ENCODE data around the gene MAN2C1. TPM values are rescaled to one million over a fixed set of nuclear protein-coding genes. Genes with fewer than 3 reads are reported as not detected.

Gene MAN2C1
- total and polyA plus RNA-seq, 7 donors: 18.0 to 221 (median 130) TPM

DNA sequence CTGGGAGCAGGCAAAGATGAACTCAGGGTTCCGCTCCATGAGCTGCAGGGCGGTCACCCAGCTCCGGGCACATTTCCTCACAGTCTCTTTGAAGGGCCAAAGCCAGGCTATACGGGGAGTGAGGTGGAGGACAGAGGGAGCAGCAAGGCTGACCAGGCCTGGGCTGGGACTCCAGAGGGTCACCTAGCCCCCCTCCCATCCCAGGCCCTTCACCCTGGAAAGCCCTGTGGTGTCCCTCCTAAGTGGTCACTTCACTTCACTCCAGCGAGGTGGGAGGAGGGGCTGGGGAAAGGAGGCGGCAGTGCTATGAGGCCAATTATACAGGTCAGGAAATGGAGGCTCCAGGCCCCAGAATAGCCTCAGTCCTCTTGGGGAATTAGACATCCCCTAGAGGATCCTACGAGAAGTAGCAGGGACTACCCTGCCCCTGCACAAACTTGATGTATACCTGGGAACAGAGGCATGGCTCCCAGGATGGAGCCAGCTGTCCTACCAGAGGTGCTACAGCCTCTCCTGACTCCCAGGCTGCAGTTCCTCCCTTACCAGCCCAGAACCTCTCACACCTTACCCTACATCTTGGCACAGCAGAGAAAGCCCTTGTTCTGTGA is 5.7 kb downstream of the MAN2C1 start:
- Histone ChIP-seq H3K4me3 (no peak overlapping the region), H3K36me3 (peaks cover 15 to 95% (median 54%) of the 10 kb centered on the region in 4 donors), H3K27me3 (no peaks in the 10 kb centered on the region), H3K9me3 (no peaks in the 10 kb centered on the region), H3K4me1 (peaks cover 0 to 13% (median 8%) of the 10 kb centered on the region in 4 donors), H3K27ac (no peak overlapping the region)
- DNase-seq: no peak
- intact Hi-C loops (cut with DNase I): loop anchor here (10.0 kb wide), 1 partner anchor 212 kb away; the partner anchor contains the start of gene PTPN9
- no peak for TF ChIP-seq POLR2A (IDR thresholded peaks at IDR 0.05)
- no peak for TF ChIP-seq EP300 (IDR thresholded peaks at IDR 0.05)
- TF ChIP-seq POLR2AphosphoS5 (IDR thresholded peaks at IDR 0.05): no peak
- 91 to 92% methylated on average over 7 of the region's 7 CpGs for WGBS, 2 donors

DNA sequence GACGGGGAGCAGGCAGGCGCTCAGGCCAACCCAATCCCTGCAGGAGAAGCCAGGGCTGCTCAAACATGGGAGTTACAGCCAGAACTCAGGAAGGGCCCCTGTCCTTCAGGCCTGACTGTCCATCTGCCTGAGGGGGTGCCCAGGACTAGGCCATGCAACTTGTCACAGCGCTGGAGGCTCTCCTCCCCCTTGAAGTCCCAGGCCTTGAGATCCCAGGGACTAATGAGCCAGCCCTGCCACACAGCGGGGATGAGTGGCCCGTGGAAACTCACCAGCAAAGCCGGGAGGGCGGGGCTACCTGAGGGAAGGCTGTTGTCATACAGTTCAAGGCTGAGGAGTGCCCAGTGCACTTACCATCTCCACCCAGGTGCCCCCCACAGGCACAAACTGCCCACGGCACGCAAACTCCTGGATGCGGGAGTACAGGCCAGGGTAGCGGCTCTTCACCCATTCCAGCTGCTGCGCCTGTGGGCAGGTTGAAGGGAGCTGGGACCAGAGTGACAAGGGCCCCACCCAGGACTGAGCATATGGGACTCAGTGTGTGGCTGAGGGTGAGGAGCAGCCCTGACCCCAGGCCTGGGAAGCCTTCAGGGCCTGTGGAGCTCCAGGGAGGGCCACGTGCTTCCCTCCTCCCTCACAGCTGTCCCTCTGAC is 6.3 kb downstream of the MAN2C1 start:
- Histone ChIP-seq H3K4me1 (peaks cover 0 to 8% (median 2%) of the 10 kb centered on the region in 4 donors), H3K4me3 (no peak overlapping the region), H3K36me3 (peaks cover 15 to 97% (median 54%) of the 10 kb centered on the region in 4 donors), H3K27me3 (no peaks in the 10 kb centered on the region), H3K9me3 (no peaks in the 10 kb centered on the region), H3K27ac (no peak overlapping the region)
- 90 to 92% methylated on average over 13 of the region's 13 CpGs for WGBS, 2 donors
- TF ChIP-seq EP300 (IDR thresholded peaks at IDR 0.05) (no peak), POLR2A (IDR thresholded peaks at IDR 0.05) (no peak), POLR2AphosphoS5 (IDR thresholded peaks at IDR 0.05) (no peak)
- TF ChIP-seq, protein P1, sequence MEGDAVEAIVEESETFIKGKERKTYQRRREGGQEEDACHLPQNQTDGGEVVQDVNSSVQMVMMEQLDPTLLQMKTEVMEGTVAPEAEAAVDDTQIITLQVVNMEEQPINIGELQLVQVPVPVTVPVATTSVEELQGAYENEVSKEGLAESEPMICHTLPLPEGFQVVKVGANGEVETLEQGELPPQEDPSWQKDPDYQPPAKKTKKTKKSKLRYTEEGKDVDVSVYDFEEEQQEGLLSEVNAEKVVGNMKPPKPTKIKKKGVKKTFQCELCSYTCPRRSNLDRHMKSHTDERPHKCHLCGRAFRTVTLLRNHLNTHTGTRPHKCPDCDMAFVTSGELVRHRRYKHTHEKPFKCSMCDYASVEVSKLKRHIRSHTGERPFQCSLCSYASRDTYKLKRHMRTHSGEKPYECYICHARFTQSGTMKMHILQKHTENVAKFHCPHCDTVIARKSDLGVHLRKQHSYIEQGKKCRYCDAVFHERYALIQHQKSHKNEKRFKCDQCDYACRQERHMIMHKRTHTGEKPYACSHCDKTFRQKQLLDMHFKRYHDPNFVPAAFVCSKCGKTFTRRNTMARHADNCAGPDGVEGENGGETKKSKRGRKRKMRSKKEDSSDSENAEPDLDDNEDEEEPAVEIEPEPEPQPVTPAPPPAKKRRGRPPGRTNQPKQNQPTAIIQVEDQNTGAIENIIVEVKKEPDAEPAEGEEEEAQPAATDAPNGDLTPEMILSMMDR (IDR thresholded peaks at IDR 0.05): no peak
- no peak for DNase-seq
- intact Hi-C loops (cut with DNase I): loop anchor here (10.0 kb wide), 1 partner anchor 213 kb away; the partner anchor contains the start of gene PTPN9

DNA sequence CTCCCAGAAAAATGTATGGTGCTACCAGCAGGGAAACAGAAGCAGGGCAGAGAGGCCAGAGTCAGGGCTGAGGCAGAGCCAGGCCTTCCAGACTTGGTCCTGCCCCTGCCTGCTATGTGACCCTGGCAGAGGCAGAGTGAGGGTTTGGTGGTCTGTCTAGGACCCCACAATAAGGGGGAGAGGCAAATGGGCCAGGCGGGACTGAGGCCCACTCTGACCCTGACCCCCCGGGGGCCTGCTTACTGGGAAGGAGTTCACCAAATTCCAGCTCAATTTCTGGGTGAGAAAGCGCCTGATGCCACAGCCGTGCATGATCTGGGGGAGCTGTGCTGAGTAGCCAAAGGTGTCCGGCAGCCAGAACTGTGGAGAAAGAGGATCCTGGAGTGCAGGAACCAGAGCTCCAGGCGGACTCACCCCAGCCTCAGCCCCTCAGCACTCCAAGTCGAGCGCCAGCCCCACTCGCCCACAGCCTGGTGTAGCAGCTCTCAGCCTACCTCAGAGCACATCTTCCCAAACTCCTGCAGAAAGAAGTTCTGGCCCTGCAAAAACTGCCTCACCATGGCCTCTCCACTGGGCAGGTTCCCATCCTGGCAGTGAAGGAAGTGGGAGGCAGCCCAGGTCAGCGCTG is 6.9 kb downstream of the MAN2C1 start:
- peaks cover 0 to 1% (median 0%) of the 10 kb centered on the region in 4 donors for H3K4me1 ChIP-seq
- H3K27me3 ChIP-seq: no peaks in the 10 kb centered on the region
- H3K9me3 ChIP-seq: no peaks in the 10 kb centered on the region
- intact Hi-C loops (cut with DNase I): loop anchor here (10.0 kb wide), 1 partner anchor 213 kb away; the partner anchor contains the start of gene PTPN9
- H3K36me3 ChIP-seq: peaks cover 18 to 97% (median 56%) of the 10 kb centered on the region in 4 donors
- DNase-seq: no peak
- no peak overlapping the region for H3K4me3 ChIP-seq
- whole genome bisulfite sequencing, 2 donors: 96 to 97% methylated on average over 10 of the region's 10 CpGs
- no peak overlapping the region for H3K27ac ChIP-seq
- TF ChIP-seq, protein P1 (IDR thresholded peaks at IDR 0.05): no peak
- TF ChIP-seq POLR2AphosphoS5 (IDR thresholded peaks at IDR 0.05) (no peak), POLR2A (IDR thresholded peaks at IDR 0.05) (no peak), EP300 (IDR thresholded peaks at IDR 0.05) (no peak)

DNA sequence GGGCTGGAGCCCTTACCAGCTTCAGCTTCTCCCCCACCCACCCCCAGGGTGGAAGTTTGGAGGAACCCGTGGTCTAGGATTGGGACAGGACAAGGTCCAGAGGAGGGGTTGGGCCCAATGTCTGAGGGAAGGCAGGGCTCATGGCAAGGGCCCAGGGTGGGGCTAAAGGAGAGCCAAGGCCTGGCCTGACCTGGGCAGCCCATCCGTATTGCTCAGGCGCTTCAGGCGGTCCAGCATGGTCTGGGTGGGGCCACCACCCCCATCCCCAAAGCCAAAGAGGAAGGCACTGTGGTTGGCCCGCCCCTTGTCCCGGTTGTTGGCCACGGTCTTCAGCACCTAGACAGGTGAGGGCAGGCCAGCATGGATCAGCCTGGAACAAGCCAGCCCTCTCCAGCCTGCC is 7.6 kb downstream of the MAN2C1 start:
- TF ChIP-seq POLR2A (IDR thresholded peaks at IDR 0.05): no peak
- no peak for TF ChIP-seq POLR2AphosphoS5 (IDR thresholded peaks at IDR 0.05)
- no peak for TF ChIP-seq EP300 (IDR thresholded peaks at IDR 0.05)
- TF ChIP-seq, protein P1 (IDR thresholded peaks at IDR 0.05): no peak
- Histone ChIP-seq H3K27ac (no peak overlapping the region), H3K4me3 (no peak overlapping the region), H3K9me3 (no peaks in the 10 kb centered on the region), H3K4me1 (no peaks in the 10 kb centered on the region), H3K27me3 (no peaks in the 10 kb centered on the region), H3K36me3 (peaks cover 24 to 97% (median 55%) of the 10 kb centered on the region in 4 donors)
- WGBS, 2 donors: 85 to 88% methylated on average over 7 of the region's 7 CpGs
- intact Hi-C loops (cut with DNase I): loop anchor here (10.0 kb wide), 1 partner anchor 214 kb away; the partner anchor contains the start of gene PTPN9
- no peak for DNase-seq

DNA sequence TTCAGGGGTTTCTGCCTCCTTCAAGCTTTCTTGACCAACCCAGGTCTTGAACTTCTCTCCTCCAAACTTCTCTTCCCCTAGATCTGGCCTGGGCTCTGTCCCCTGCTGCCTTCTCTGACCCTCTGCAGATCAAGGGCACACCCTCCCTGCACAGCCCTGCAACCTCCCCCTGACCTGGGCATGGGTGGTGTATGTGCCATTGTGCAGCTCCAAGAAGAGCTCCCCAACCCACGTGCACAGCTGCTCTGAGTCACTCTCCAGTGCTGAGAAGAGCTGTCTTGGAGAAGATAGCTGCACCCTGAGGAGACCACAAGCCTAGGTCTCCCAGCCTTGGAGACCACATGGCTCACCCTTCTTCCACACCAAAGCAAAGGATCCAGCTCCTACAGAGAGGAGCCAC is 8.0 kb downstream of the MAN2C1 start:
- WGBS, 2 donors: 65 to 88% methylated on average over 1 of the region's 1 CpG
- no peaks in the 10 kb centered on the region for H3K27me3 ChIP-seq
- no peaks in the 10 kb centered on the region for H3K4me1 ChIP-seq
- TF ChIP-seq EP300 (IDR thresholded peaks at IDR 0.05) (no peak), POLR2A (IDR thresholded peaks at IDR 0.05) (no peak), POLR2AphosphoS5 (IDR thresholded peaks at IDR 0.05) (no peak)
- TF ChIP-seq, protein P1 (IDR thresholded peaks at IDR 0.05): no peak
- DNase-seq: no peak
- peaks cover 25 to 97% (median 52%) of the 10 kb centered on the region in 4 donors for H3K36me3 ChIP-seq
- no peak overlapping the region for H3K4me3 ChIP-seq
- intact Hi-C loops (cut with DNase I): loop anchor here (10.0 kb wide), 1 partner anchor 214 kb away; the partner anchor contains the start of gene PTPN9
- H3K27ac ChIP-seq: no peak overlapping the region
- H3K9me3 ChIP-seq: no peaks in the 10 kb centered on the region
